Activated B cell treated with CpG ODN at 0.5 μM for 24 hours (primary cell): ENCODE data around the gene CENPN. TPM values are rescaled to one million over a fixed set of nuclear protein-coding genes. Genes with fewer than 3 reads are reported as not detected.

Source experiments
- ATAC-seq: fragments of 200-7000 bp; cut with Tn5 transposase; one replicate; pipeline ENCODE4 v1.10.0; 2021; ENCODE audit warnings: low read depth, mild to moderate bottlenecking, moderate library complexity
- CTCF ChIA-PET: fragments of 350-600 bp; sonication (Branson Sonifier 250); formaldehyde crosslinking; loops from one replicate; lab custom pipeline; 2021; ENCODE audit warnings: antibody characterized with exemption; lab: Charles Lee
- POLR2A ChIA-PET: fragments of 350-600 bp; sonication (Branson Sonifier 250); formaldehyde crosslinking; loops from one replicate; lab custom pipeline; 2021; ENCODE audit warnings: antibody characterized with exemption; lab: Charles Lee
- DNase-seq: peaks from one replicate; pipeline ENCODE4 v3.0.0; 2022
- H3K27ac Mint-ChIP-seq: one replicate; pipeline ENCODE4 v1.8.0; 2020; ENCODE audit warnings: mixed read lengths
- H3K27me3 Mint-ChIP-seq: one replicate; pipeline ENCODE4 v1.8.0; 2021; ENCODE audit warnings: mixed read lengths
- H3K36me3 Mint-ChIP-seq: one replicate; pipeline ENCODE4 v1.8.0; 2021; ENCODE audit warnings: low read depth, mixed read lengths
- H3K4me1 Mint-ChIP-seq: one replicate; pipeline ENCODE4 v1.8.0; 2021; ENCODE audit warnings: mixed read lengths
- H3K4me3 Mint-ChIP-seq: one replicate; pipeline ENCODE4 v1.8.0; 2020; ENCODE audit warnings: mild to moderate bottlenecking, mixed read lengths
- H3K9me3 Mint-ChIP-seq: one replicate; pipeline ENCODE4 v1.8.0; 2020; ENCODE audit warnings: mixed read lengths
- CTCF ChIP-seq: fragments of 200-600 bp; IDR thresholded peaks from one replicate; pipeline ENCODE4 v1.8.0; 2022; ENCODE audit warnings: antibody characterized with exemption, mild to moderate bottlenecking
- intact Hi-C: fragments of 100-400 bp; cut with micrococcal nuclease; formaldehyde crosslinking; loops from one replicate; pipeline ENCODE4 v1.15.1; 2024
- total RNA-seq: library from RNA; stranded (reverse); gene quantifications from 2 replicates; pipeline ENCODE4 v1.2.3, GENCODE V29; 2022

The CENPN gene
- total RNA-seq, 1 donor from 2014 or later = 5.9 TPM

GRCh38 chr16:80973991-80974390, 33.0 kb upstream of the CENPN start:
- CTCF ChIA-PET = interaction anchor here (1.0 kb wide), 1 partner anchor 24 kb away, joined by 3 read pairs; no protein-coding TSS in a partner anchor
- ATAC-seq (no peak), DNase-seq (no peak)
- H3K27me3 Mint-ChIP-seq = no peaks in the 10 kb centered on the region
- POLR2A ChIA-PET = no interaction called here
- H3K9me3 Mint-ChIP-seq = no peaks in the 10 kb centered on the region
- intact Hi-C loops = no loop called here
- H3K27ac Mint-ChIP-seq = no peak overlapping the region
- no peak overlapping the region for H3K4me3 Mint-ChIP-seq
- no peak for TF ChIP-seq CTCF
- H3K4me1 Mint-ChIP-seq = no peaks in the 10 kb centered on the region
- H3K36me3 Mint-ChIP-seq = peaks cover 44% of the 10 kb centered on the region

- no peak for DNase-seq
- ATAC-seq = no peak
- Mint-ChIP-seq H3K9me3 (no peaks in the 10 kb centered on the region), H3K4me1 (no peaks in the 10 kb centered on the region), H3K36me3 (peaks cover 44% of the 10 kb centered on the region), H3K27ac (no peak overlapping the region), H3K27me3 (no peaks in the 10 kb centered on the region), H3K4me3 (no peak overlapping the region)
- TF ChIP-seq CTCF = no peak
- ChIA-PET POLR2A (no interaction called here), CTCF (interaction anchor here (0.5 to 1.3 kb wide), 3 partner anchors 23 to 1474 kb away, joined by 3 to 4 read pairs (median 3); partner anchors contain the start of gene ATMIN)
- intact Hi-C loops = no loop called here
Measured at GRCh38 chr16:80974649-80975376, 32.2 kb upstream of the CENPN start.

GRCh38 chr16:80976946-80977345, 30.1 kb upstream of the CENPN start:
- no peak overlapping the region for H3K4me3 Mint-ChIP-seq
- ATAC-seq (no peak), DNase-seq (no peak)
- ChIA-PET CTCF (no interaction called here), POLR2A (no interaction called here)
- no peaks in the 10 kb centered on the region for H3K9me3 Mint-ChIP-seq
- H3K4me1 Mint-ChIP-seq = no peaks in the 10 kb centered on the region
- intact Hi-C loops = no loop called here
- no peak for TF ChIP-seq CTCF
- H3K36me3 Mint-ChIP-seq = peaks cover 49% of the 10 kb centered on the region
- no peak overlapping the region for H3K27ac Mint-ChIP-seq
- no peaks in the 10 kb centered on the region for H3K27me3 Mint-ChIP-seq

- no peaks in the 10 kb centered on the region for H3K9me3 Mint-ChIP-seq
- ATAC-seq = no peak
- intact Hi-C loops = no loop called here
- H3K36me3 Mint-ChIP-seq = peaks cover 39% of the 10 kb centered on the region
- no peak for TF ChIP-seq CTCF
- CTCF ChIA-PET = no interaction called here
- POLR2A ChIA-PET = interaction anchor here (0.6 kb wide), 1 partner anchor 77 kb away, joined by 4 read pairs; no protein-coding TSS in a partner anchor
- H3K27me3 Mint-ChIP-seq = no peaks in the 10 kb centered on the region
- no peak overlapping the region for H3K4me3 Mint-ChIP-seq
- DNase-seq = no peak
- no peak overlapping the region for H3K27ac Mint-ChIP-seq
- no peaks in the 10 kb centered on the region for H3K4me1 Mint-ChIP-seq
Measured at GRCh38 chr16:80981103-80981502, 25.9 kb upstream of the CENPN start.

- no peak overlapping the region for H3K4me3 Mint-ChIP-seq
- H3K4me1 Mint-ChIP-seq = no peaks in the 10 kb centered on the region
- no peak for DNase-seq
- TF ChIP-seq CTCF = no peak
- POLR2A ChIA-PET = no interaction called here
- no peak overlapping the region for H3K27ac Mint-ChIP-seq
- CTCF ChIA-PET = no interaction called here
- no peaks in the 10 kb centered on the region for H3K9me3 Mint-ChIP-seq
- intact Hi-C loops = no loop called here
- ATAC-seq = no peak
- peaks cover 37% of the 10 kb centered on the region for H3K36me3 Mint-ChIP-seq
- H3K27me3 Mint-ChIP-seq = no peaks in the 10 kb centered on the region
Measured at GRCh38 chr16:80982646-80983045, 24.4 kb upstream of the CENPN start.
